Measurements from ENCODE around the gene PRELID1. TPM values are rescaled to one million over a fixed set of nuclear protein-coding genes. Genes with fewer than 3 reads are reported as not detected.

PRELID1 gene
- total and polyA plus RNA-seq, 10 of the 15 experiments (the other 5 are each of a cell fraction or from before 2014, with no cell fraction given) = 30.9 to 584 (median 254) TPM

GRCh38 chr5:177303121-177303924 lies at the start of gene PRELID1, which contains the start of gene RAB24 (continued):
- TF ChIP-seq MYC (IDR thresholded peaks at IDR 0.05; ENCODE audit: insufficient read depth, insufficient read length, insufficient replicate concordance, low read length, severe bottlenecking) (no peak), SPI1 (IDR thresholded peaks at IDR 0.05; ENCODE audit: borderline replicate concordance, insufficient read depth, low read depth, low read length) (no peak), USF2 (IDR thresholded peaks at IDR 0.05; ENCODE audit: borderline replicate concordance, low read depth, low read length) (peak; percentile 82), PRDM15 (CRISPR knock-in tag; IDR thresholded peaks at IDR 0.05) (no peak), ZSCAN29 (IDR thresholded peaks at IDR 0.05) (peak; percentile 13; the same call in 1 of the 2 replicates), SMARCA5 (IDR thresholded peaks at IDR 0.05) (no peak; the same call in 1 of the 2 replicates), TAF1 (IDR thresholded peaks at IDR 0.05; ENCODE audit: borderline replicate concordance, low read depth, low read length) (peak; percentile 49; the same call in 1 of the 2 replicates), CBX5 (IDR thresholded peaks at IDR 0.05; ENCODE audit: low read depth) (no peak), NFXL1 (IDR thresholded peaks at IDR 0.05; ENCODE audit: borderline replicate concordance) (no peak), ZNF24 (IDR thresholded peaks at IDR 0.05) (no peak), SREBF1 (IDR thresholded peaks at IDR 0.05; ENCODE audit: low read length) (no peak), HDGF (IDR thresholded peaks at IDR 0.05) (peak; percentile 68; the same call in 1 of the 2 replicates), ZNF207 (IDR thresholded peaks at IDR 0.05; ENCODE audit: borderline replicate concordance) (no peak), SMAD1 (IDR thresholded peaks at IDR 0.05; ENCODE audit: low read depth, partially characterized antibody) (no peak), JUND (IDR thresholded peaks at IDR 0.05; ENCODE audit: low read depth, low read length) (no peak), PKNOX1 (IDR thresholded peaks at IDR 0.05) (no peak), CBX3 (IDR thresholded peaks at IDR 0.05; ENCODE audit: borderline replicate concordance, low read depth) (no peak), POU2F2 (IDR thresholded peaks at IDR 0.05; ENCODE audit: borderline replicate concordance, low read depth, low read length) (no peak), BCL11A (IDR thresholded peaks at IDR 0.05; ENCODE audit: low read depth, low read length) (no peak), FOXK2 (IDR thresholded peaks at IDR 0.05) (no peak), YBX1 (IDR thresholded peaks at IDR 0.05) (no peak), ZZZ3 (IDR thresholded peaks at IDR 0.05; ENCODE audit: control insufficient read depth, insufficient read length, low read depth) (no peak), SMAD5 (IDR thresholded peaks at IDR 0.05; ENCODE audit: low read depth) (no peak), NRF1 (conservative IDR thresholded peaks at IDR 0.05; ENCODE audit: low read depth, low read length) (no peak)
